Measurements from ENCODE around the gene C1QTNF5. TPM values are rescaled to one million over a fixed set of nuclear protein-coding genes. Genes with fewer than 3 reads are reported as not detected.

C1QTNF5 gene
- total and polyA plus RNA-seq, 2 of the 8 experiments (the other 6 are each of a cell fraction or from before 2014, with no cell fraction given), result 2.2 to 2.7 TPM

- no peak overlapping the region for H3K4ac ChIP-seq (replicated peaks; ENCODE audit: insufficient read length, low read depth, low read length)
- no peak overlapping the region for H4K91ac ChIP-seq (replicated peaks; ENCODE audit: insufficient read length, low read length)
- DNase-seq (ENCODE audit: low read depth in 1 of 2, low spot score in 2 of 2) (no peak), FAIRE-seq (no peak)
- H3K14ac ChIP-seq (ENCODE audit: insufficient read length), result no peak overlapping the region
- no peaks in the 10 kb centered on the region for H3K36me3 ChIP-seq (ENCODE audit: control insufficient read depth in 2 of 4, insufficient read depth in 4 of 4, low read length in 3 of 4)
- ChIA-PET POLR2A (ENCODE audit: partially characterized antibody) (interaction anchor here (0.5 to 5.2 kb wide), 16 partner anchors 9 to 411 kb away, joined by 3 to 29 read pairs (median 4); partner anchors contain the start of genes C1QTNF5, RNF26, THY1 and USP2), CTCF (ENCODE audit: partially characterized antibody) (interaction anchor here (0.6 to 16.8 kb wide), 47 partner anchors 13 to 337 kb away, joined by 3 to 415 read pairs (median 5); partner anchors contain the start of genes C1QTNF5, DPAGT1, MFRP and RNF26)
- H3K79me1 ChIP-seq (ENCODE audit: low read depth, low read length), result no peaks in the 10 kb centered on the region
- no peak overlapping the region for H2BK120ac ChIP-seq (replicated peaks; ENCODE audit: low read depth, low read length)
- H3K4me2 ChIP-seq (ENCODE audit: insufficient read depth in 1 of 2, low read depth in 2 of 2, low read length in 2 of 2), result no peak overlapping the region
- no peak overlapping the region for H3K18ac ChIP-seq (ENCODE audit: extremely low read depth, low read length)
- H3K4me1 ChIP-seq (replicated peaks in 1 of 4; ENCODE audit: control insufficient read depth in 3 of 4, insufficient read depth in 4 of 4, low read length in 3 of 4), result peaks cover 11 to 31% (median 25%) of the 10 kb centered on the region in 4 experiments
- no peak overlapping the region for H2AK5ac ChIP-seq (ENCODE audit: low read depth, low read length)
- no peak overlapping the region for H3K4me3 ChIP-seq (ENCODE audit: extremely low read depth in 1 of 4, insufficient read depth in 2 of 4, low read depth in 3 of 4, low read length in 4 of 4)
- H2BK20ac ChIP-seq (ENCODE audit: low read length), result no peak overlapping the region
- H4K8ac ChIP-seq (ENCODE audit: extremely low read depth, insufficient read depth, low read length), result no peak overlapping the region
- H3K9ac ChIP-seq (replicated peaks in 1 of 4; ENCODE audit: extremely low read depth in 1 of 4, low read depth in 3 of 4, low read length in 3 of 4), result no peak overlapping the region
- no peak overlapping the region for H2BK15ac ChIP-seq (ENCODE audit: low read length)
- no peak overlapping the region for H4K5ac ChIP-seq (ENCODE audit: insufficient read length, low read depth, low read length)
- no peak overlapping the region for H3K23ac ChIP-seq (ENCODE audit: insufficient read length)
- no peak overlapping the region for H2BK12ac ChIP-seq (ENCODE audit: low read depth, low read length)
- H2AFZ ChIP-seq (ENCODE audit: low read length), result no peak overlapping the region
- no peaks in the 10 kb centered on the region for H3K79me2 ChIP-seq (ENCODE audit: control insufficient read depth in 1 of 2, insufficient read depth in 2 of 2, low read length in 2 of 2)
- peaks cover 7% of the 10 kb centered on the region; the same call in 1 of the 2 replicates for H3K23me2 ChIP-seq (ENCODE audit: low read depth, low read length)
- no peak overlapping the region for H3K27ac ChIP-seq (ENCODE audit: low read depth, low read length)
- H3K9me3 ChIP-seq (ENCODE audit: insufficient read depth in 2 of 2, low read depth in 1 of 2, low read length in 1 of 2), result no peaks in the 10 kb centered on the region
- no peaks in the 10 kb centered on the region for H4K20me1 ChIP-seq (replicated peaks in 1 of 2; ENCODE audit: control insufficient read depth in 1 of 2, insufficient read depth in 2 of 2, low read length in 2 of 2)
- H3K56ac ChIP-seq (replicated peaks; ENCODE audit: insufficient read length, low read depth, low read length), result no peak overlapping the region
- H3K27me3 ChIP-seq (replicated peaks in 1 of 4; ENCODE audit: control insufficient read depth in 3 of 4, extremely low read depth in 1 of 4, insufficient read depth in 3 of 4, low read length in 3 of 4), result peaks cover 0 to 9% (median 5%) of the 10 kb centered on the region in 4 experiments; a peak in 4 of 7 replicates
- 92% methylated on average over 15 of the region's 20 CpGs; no CpG with 5 or more reads in 1 of the 2 experiments for WGBS, 2 experiments (ENCODE audit: extremely low coverage in 1 of 2, insufficient coverage in 1 of 2, insufficient read length in 1 of 2, insufficient replicate concordance in 2 of 2, low coverage in 1 of 2, low lambda C conversion rate in 2 of 2, missing lambda C conversion rate in 1 of 2)
- H2BK5ac ChIP-seq (ENCODE audit: low read depth, low read length), result no peak overlapping the region
- TF ChIP-seq MAX (IDR thresholded peaks at IDR 0.05) (no peak), TCF12 (IDR thresholded peaks at IDR 0.05; ENCODE audit: low read depth, low read length) (no peak), USF2 (IDR thresholded peaks at IDR 0.05; ENCODE audit: low read length) (no peak), SIRT6 (IDR thresholded peaks at IDR 0.05; ENCODE audit: low read length) (no peak), GTF2F1 (IDR thresholded peaks at IDR 0.05; ENCODE audit: borderline replicate concordance, low read depth, low read length) (no peak), TBP (IDR thresholded peaks at IDR 0.05; ENCODE audit: low read depth, low read length) (no peak), JUN (IDR thresholded peaks at IDR 0.05; ENCODE audit: low read depth, low read length) (no peak), CTCF (IDR thresholded peaks at IDR 0.05; ENCODE audit: control extremely low read depth in 1 of 3, insufficient read depth in 1 of 3, low read depth in 1 of 3, low read length in 3 of 3) (no peak), GABPA (IDR thresholded peaks at IDR 0.05; ENCODE audit: borderline replicate concordance, insufficient read depth, low read length) (no peak)
These were observed 17.7 kb downstream of the C1QTNF5 start for GRCh38 chr11:119322921-119323531.

All from H1 (cell line).